HG03571 (cell line): ENCODE results near the gene SLC30A7.
"Not testable (repeated sequence)": the region's sequence is repeated elsewhere in the genome, so short reads cannot be mapped to it uniquely, and the experiment has no call there.

Source experiments
- ATAC-seq: cut with Tn5 transposase; IDR thresholded peaks from one replicate; pipeline ENCODE4 v1.9.1; 2021; ENCODE audit not compliant: unreplicated experiment

SLC30A7 gene

GRCh38 chr1:100936194-100936967 lies 40.5 kb downstream of the SLC30A7 start:
- ATAC-seq, result no peak

GRCh38 chr1:100941098-100941527 lies 45.2 kb downstream of the SLC30A7 start:
- ATAC-seq, result no peak

- no peak for ATAC-seq
Measured at GRCh38 chr1:100941580-100942216, 45.8 kb downstream of the SLC30A7 start.

GRCh38 chr1:100942304-100943046 lies 46.6 kb downstream of the SLC30A7 start:
- no peak for ATAC-seq

DNA sequence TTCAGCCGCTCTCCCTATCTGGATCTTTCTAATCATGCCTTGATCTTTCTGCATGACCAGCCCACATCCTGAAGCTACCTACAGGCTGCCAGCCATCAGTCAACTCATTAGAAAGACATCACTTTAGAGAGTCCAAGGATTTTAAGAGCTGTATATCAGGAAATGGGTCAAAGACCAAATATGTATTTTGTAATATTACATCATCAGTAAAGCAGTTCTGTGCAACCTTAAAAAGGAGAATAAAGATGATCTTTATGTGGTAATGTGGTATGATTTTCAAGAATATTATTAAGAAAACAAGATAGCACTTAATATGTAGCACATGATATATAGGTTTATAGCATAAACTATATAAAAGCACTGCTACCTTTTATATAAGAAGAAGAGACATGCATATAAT lies 47.6 kb downstream of the SLC30A7 start:
- no peak for ATAC-seq

DNA sequence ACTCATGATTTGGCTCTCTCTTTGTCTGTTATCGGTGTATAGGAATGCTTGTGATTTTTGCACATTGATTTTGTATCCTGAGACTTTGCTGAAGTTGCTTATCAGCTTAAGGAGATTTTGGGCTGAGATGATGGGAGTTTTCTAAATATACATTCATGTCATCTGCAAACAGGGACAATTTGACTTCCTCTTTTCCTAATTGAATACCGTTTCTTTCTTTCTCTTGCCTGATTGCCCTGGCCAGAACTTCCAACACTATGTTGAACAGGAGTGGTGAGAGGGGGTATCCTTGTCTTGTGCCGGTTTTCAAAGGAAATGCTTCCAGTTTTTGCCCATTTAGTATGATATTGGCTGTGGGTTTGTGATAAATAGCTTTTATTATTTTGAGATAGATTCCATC lies 50.2 kb downstream of the SLC30A7 start:
- ATAC-seq, result not testable (repeated sequence)

GRCh38 chr1:100947816-100948215 lies 51.9 kb downstream of the SLC30A7 start:
- not testable (repeated sequence) for ATAC-seq

DNA sequence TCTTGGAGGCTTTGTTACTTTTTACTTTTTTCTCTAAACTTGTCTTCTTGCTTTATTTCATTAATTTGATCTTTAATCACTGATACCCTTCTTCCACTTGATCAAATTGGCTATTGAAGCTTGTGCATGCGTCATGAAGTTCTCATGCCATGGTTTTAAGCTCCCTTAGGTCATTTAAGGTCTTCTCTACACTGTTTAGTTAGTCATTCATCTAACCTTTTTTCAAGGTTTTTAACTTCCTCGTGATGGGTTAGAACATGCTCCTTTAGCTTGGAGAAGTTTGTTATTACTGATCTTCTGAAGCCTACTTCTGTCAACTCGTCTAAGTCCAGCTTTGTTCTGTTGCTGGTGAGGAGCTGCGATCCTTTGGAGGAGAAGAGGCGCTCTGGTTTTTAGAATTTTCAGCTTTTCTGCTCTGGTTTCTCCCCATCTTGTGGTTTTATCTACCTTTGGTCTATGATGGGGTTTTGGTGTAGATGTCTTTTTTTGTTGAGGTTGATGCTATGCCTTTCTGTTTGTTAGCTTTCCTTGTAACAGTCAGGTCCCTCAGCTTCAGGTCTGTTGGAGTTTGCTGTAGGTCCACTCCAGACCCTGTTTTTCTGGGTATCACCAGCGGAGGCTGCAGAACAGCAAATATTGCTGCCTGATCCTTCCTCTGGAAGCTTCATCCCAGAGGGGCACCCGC lies 53.0 kb downstream of the SLC30A7 start:
- not testable (repeated sequence) for ATAC-seq

GRCh38 chr1:100949515-100950158 lies 53.7 kb downstream of the SLC30A7 start:
- not testable (repeated sequence) for ATAC-seq

GRCh38 chr1:100950337-100950736 lies 54.4 kb downstream of the SLC30A7 start:
- ATAC-seq, result no peak

DNA sequence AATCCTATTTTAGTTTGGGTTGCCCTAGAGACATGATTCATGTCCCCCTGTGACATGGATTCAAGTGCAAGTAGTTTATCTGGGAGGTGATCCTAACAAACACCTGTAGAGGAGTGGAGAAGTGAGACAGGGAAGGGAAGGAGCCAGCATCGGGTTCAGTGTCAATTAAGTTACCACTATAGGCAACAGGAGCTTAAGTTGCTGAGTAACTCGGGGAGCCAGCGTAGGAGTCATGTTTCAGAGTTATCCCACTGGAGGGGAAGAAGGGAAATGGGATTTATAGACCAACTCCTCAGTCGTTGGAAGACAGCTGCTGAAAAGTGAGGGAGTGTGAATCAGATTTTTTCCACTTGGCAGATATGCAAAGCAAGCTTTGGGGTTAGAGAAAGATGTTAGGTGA lies 54.9 kb downstream of the SLC30A7 start:
- no peak for ATAC-seq

DNA sequence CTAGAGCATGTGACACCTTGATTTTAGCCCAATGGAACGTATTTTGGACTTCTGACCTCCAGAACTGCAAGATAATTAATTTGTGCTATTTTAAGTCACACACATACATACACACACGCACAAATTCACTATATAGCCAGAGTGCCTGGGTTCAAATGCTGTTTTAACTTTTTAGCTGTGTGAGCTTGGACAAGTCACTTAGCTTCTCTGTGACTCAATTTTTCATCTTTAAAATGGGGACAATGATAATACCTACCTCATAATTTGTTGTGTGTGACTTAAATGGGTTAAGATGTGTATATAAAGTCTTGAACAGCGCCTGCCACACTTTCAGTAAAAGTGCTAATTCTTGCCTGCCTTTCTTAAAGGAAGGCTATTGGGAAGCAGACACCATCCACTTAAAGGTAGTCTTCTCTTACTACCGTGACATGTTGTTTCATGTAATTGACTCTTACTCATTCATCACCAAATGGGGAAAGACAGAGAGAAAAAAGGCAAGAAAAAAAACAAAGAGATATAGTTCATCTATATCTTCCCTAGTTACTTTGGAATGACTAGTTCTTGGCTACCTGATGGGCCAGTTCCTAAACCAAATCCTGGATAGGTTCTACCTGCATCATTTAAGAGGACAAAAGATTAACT lies 56.3 kb downstream of the SLC30A7 start:
- no peak for ATAC-seq

DNA sequence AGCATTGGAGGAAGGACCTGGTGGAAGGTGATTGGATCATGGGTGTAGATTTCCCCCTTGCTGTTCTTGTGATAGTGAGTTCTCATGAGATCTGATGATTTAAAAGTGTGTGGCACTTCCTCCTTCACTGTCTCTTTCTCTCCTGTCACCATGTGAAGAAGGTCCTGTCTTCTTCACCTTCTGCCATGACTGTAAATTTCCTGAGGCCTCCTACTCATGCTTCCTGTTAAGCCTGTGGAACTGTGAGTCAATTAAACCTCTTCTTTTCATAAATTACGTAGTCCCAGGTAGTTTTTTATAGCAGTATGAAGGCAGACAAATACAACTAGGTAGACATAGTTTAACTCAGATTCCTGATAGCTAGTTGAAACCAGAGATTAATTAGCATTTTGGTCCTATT lies 57.1 kb downstream of the SLC30A7 start:
- ATAC-seq, result not testable (repeated sequence)

GRCh38 chr1:100953960-100954730 lies 58.3 kb downstream of the SLC30A7 start:
- no peak for ATAC-seq

DNA sequence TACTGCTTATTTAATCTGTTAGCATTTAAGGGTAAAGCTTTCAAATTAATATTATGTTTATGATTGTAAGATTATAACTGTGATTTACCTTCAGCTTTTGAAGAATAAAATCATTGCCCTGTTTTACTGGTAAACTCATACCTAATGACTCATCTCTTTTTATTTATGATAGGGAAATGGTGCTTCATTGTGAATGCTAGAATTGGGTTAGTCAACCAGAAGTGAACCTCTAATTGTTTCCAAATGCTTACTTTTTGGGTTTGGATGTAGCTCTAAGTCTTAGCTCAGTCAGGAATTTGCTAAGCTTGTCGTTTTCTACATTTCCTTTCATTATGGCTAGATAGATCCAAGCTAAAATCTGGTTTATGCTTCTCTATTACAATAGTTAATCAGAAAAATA lies 59.4 kb downstream of the SLC30A7 start:
- no peak for ATAC-seq

GRCh38 chr1:100959502-100960060 lies 63.7 kb downstream of the SLC30A7 start:
- no peak for ATAC-seq

DNA sequence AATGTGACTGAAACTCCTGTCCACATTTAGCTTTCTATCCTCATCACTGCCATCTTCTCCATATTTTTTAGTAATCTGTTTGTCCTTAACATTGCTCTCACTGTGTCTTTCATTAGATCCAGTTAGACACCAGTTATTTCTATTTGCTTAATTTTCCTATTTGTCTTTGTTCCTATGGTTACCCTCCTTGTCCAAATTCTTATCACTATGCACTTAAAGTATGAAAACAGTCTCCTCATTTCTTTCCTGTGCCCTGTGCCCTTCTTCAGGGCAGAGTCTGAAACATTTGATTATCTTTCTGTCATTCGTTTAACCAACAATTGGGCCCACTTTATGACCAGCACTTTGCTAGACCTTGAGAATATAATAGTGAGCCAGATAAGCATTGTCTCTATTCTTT lies 64.2 kb downstream of the SLC30A7 start:
- no peak for ATAC-seq

- ATAC-seq, result no peak
Measured at GRCh38 chr1:100968621-100969020, 72.7 kb downstream of the SLC30A7 start.

DNA sequence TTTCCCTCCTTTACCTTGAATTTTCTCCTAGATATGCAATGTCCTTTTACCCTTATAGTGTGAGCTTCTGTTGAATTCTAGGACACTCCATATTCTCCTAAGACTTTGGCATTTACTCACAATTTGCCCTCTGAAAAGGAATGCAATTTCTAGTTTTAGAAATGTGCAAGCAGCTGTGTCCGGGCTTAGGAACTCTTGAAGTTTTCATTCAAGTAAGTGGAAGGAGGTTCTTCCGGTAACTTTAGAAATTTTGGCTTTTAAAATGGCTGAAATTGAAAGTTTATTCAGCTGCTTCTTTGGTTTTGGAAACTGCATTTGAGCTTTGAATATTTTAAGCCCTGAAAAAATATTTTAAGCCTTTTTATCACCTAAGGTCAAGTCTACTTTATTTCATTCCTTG lies 73.4 kb downstream of the SLC30A7 start:
- no peak for ATAC-seq
